A549 (cell line): Measurements from ENCODE around the gene NKAPD1. TPM values are rescaled to one million over a fixed set of nuclear protein-coding genes. Genes with fewer than 3 reads are reported as not detected.

ENCODE experiments used
- ATAC-seq, 2 experiments: fragments of 200-7000 bp in 1 of 2; fragments of >200 bp in 1 of 2; cut with Nextera tagmentation in 1 of 2; cut with Tn5 transposase in 1 of 2; 3 replicates each; pipeline versions ENCODE4 v1.8.0 to v1.9.1; 2018 to 2020; ENCODE audit warnings: mild to moderate bottlenecking in 1 of 2, moderate library complexity in 1 of 2
- CTCF ChIA-PET: fragments of 300-600 bp; sonication (Branson Sonifier 250); formaldehyde crosslinking; extraction: SDS; loops from one replicate; lab custom pipeline; 2021; ENCODE audit warnings: antibody characterized with exemption, inconsistent platforms; lab: Yijun Ruan, JAX
- POLR2A ChIA-PET: fragments of 350-600 bp; formaldehyde crosslinking; extraction: SDS; loops from one replicate; lab custom pipeline; 2021; ENCODE audit warnings: antibody characterized with exemption, inconsistent platforms; lab: Yijun Ruan, JAX
- DNase-seq, 2 experiments: peaks; one replicate each; pipeline versions ENCODE4 v3.0.0 to v3.0.0-alpha.2; 2011 to 2016; ENCODE audit warnings: low read depth in 1 of 2, low spot score in 1 of 2
- FAIRE-seq: peaks from 2 replicates; lab custom pipeline; 2011; peaks lifted over from hg19 to GRCh38; lab: Jason Lieb, UNC
- H3K27ac ChIP-seq, 2 experiments: fragments of >200 bp; sonication (Bioruptor Twin); formaldehyde crosslinking; 3 replicates each; pipeline ENCODE4 v1.5.1; 2016 to 2017
- H3K4me1 ChIP-seq: fragments of >200 bp; sonication (Bioruptor Twin); formaldehyde crosslinking; 3 replicates; pipeline ENCODE4 v1.6.1; 2016
- H3K4me2 ChIP-seq: fragments of >200 bp; sonication (Bioruptor Twin); formaldehyde crosslinking; 3 replicates; pipeline ENCODE4 v1.6.1; 2016
- H3K4me3 ChIP-seq: fragments of >200 bp; sonication (Bioruptor Twin); formaldehyde crosslinking; 3 replicates; pipeline ENCODE4 v1.5.1; 2016
- H3K9me3 ChIP-seq: fragments of >200 bp; sonication (Bioruptor Twin); formaldehyde crosslinking; 3 replicates; pipeline ENCODE4 v1.6.1; 2016
- BCL3 ChIP-seq: fragments of >200 bp; sonication (Bioruptor Twin); formaldehyde crosslinking; IDR thresholded peaks from 3 replicates; pipeline ENCODE4 v1.6.1; 2016
- BHLHE40 ChIP-seq: IDR thresholded peaks from 2 replicates; pipeline ENCODE4 v1.6.1; 2012; ENCODE audit warnings: low read depth, low read length, inconsistent platforms
- CHD2 ChIP-seq: fragments of 150-350 bp; IDR thresholded peaks from 2 replicates; pipeline ENCODE4 v1.6.1; 2014; ENCODE audit warnings: low read length; ENCODE audit not compliant: partially characterized antibody
- CTCF ChIP-seq: fragments of >200 bp; sonication (Bioruptor Twin); formaldehyde crosslinking; IDR thresholded peaks from 3 replicates; pipeline ENCODE4 v1.5.1; 2016
- E2F6 ChIP-seq: IDR thresholded peaks from 2 replicates; pipeline ENCODE4 v1.6.1; 2012; ENCODE audit warnings: low read depth, borderline replicate concordance
- EHF ChIP-seq: fragments of 250-450 bp; sonication (Bioruptor Pico); IDR thresholded peaks from 2 replicates; pipeline ENCODE4 v1.5.0; 2020; ENCODE audit warnings: mild to moderate bottlenecking
- EHMT2 ChIP-seq: fragments of 200-600 bp; sonication (generic); IDR thresholded peaks from 2 replicates; pipeline ENCODE4 v1.6.1; 2016; ENCODE audit warnings: antibody characterized with exemption, low read depth, mild to moderate bottlenecking, moderate library complexity
- ESRRA ChIP-seq: fragments of 150-350 bp; IDR thresholded peaks from 2 replicates; pipeline ENCODE4 v1.6.1; 2014; ENCODE audit warnings: mild to moderate bottlenecking, low read length, borderline replicate concordance
- FOXS1 ChIP-seq: fragments of 250-450 bp; sonication (Bioruptor Pico); IDR thresholded peaks from 2 replicates; pipeline ENCODE4 v1.5.0; 2020; ENCODE audit warnings: mild to moderate bottlenecking, moderate library complexity
- HDAC2 ChIP-seq: fragments of 200-600 bp; sonication (generic); IDR thresholded peaks from 2 replicates; pipeline ENCODE4 v1.6.1; 2016
- HMGXB4 ChIP-seq: fragments of 250-450 bp; sonication (Bioruptor Pico); IDR thresholded peaks from 2 replicates; pipeline ENCODE4 v1.5.0; 2021; ENCODE audit warnings: mild to moderate bottlenecking, moderate library complexity, borderline replicate concordance
- HOXA7 ChIP-seq: fragments of 250-450 bp; sonication (Bioruptor Pico); IDR thresholded peaks from 2 replicates; pipeline ENCODE4 v1.5.0; 2020; ENCODE audit warnings: mild to moderate bottlenecking, moderate library complexity
- HOXB5 ChIP-seq: fragments of 250-450 bp; sonication (Bioruptor Pico); IDR thresholded peaks from 2 replicates; pipeline ENCODE4 v1.5.0; 2020; ENCODE audit warnings: mild to moderate bottlenecking, moderate library complexity
- JUN ChIP-seq, 2 experiments: fragments of >200 bp; sonication (Bioruptor Twin); formaldehyde crosslinking; IDR thresholded peaks; 2 replicates in 1 of 2; 3 replicates in 1 of 2; pipeline ENCODE4 v1.6.1; 2016 to 2017
- JUNB ChIP-seq: fragments of >200 bp; sonication (Bioruptor Twin); formaldehyde crosslinking; IDR thresholded peaks from 2 replicates; pipeline ENCODE4 v1.6.1; 2016
- KDM1A ChIP-seq: fragments of 200-600 bp; sonication (generic); IDR thresholded peaks from 2 replicates; pipeline ENCODE4 v1.6.1; 2016; ENCODE audit warnings: low read depth, mild to moderate bottlenecking
- MAX ChIP-seq: IDR thresholded peaks from 2 replicates; pipeline ENCODE4 v1.6.1; 2012
- MAZ ChIP-seq: fragments of 150-350 bp; IDR thresholded peaks from 2 replicates; pipeline ENCODE4 v1.6.1; 2014; ENCODE audit warnings: antibody characterized with exemption, low read depth, low read length, borderline replicate concordance
- MYC ChIP-seq: IDR thresholded peaks from 2 replicates; pipeline ENCODE4 v1.6.1; 2012; ENCODE audit warnings: mild to moderate bottlenecking, inconsistent platforms, low read length, improper control_type of control experiment, borderline replicate concordance
- NPAS2 ChIP-seq: fragments of 250-450 bp; sonication (Bioruptor Pico); IDR thresholded peaks from 2 replicates; pipeline ENCODE4 v1.8.0; 2022; ENCODE audit warnings: mild to moderate bottlenecking, moderate library complexity, borderline replicate concordance
- PHF8 ChIP-seq: fragments of 200-600 bp; sonication (generic); IDR thresholded peaks from 2 replicates; pipeline ENCODE4 v1.6.1; 2016; ENCODE audit warnings: low read depth, mild to moderate bottlenecking, antibody characterized with exemption, moderate library complexity, borderline replicate concordance
- POLR2A ChIP-seq: IDR thresholded peaks from 2 replicates; pipeline ENCODE4 v1.6.1; 2012; ENCODE audit warnings: mild to moderate bottlenecking, low read length
- POLR2AphosphoS2 ChIP-seq: conservative IDR thresholded peaks from 2 replicates; pipeline ENCODE4 v1.6.1; 2012; ENCODE audit warnings: low read length, improper control_type of control experiment, inconsistent platforms
- RARB ChIP-seq: fragments of 250-450 bp; sonication (Bioruptor Pico); IDR thresholded peaks from 2 replicates; pipeline ENCODE4 v1.8.0; 2021; ENCODE audit warnings: mild to moderate bottlenecking, moderate library complexity
- RNF2 ChIP-seq: fragments of 200-600 bp; sonication (generic); IDR thresholded peaks from 2 replicates; pipeline ENCODE4 v1.6.1; 2016; ENCODE audit warnings: low read depth, mild to moderate bottlenecking, antibody characterized with exemption, moderate library complexity, borderline replicate concordance
- SMC3 ChIP-seq: fragments of >200 bp; sonication (Bioruptor Twin); formaldehyde crosslinking; IDR thresholded peaks from 3 replicates; pipeline ENCODE4 v1.6.1; 2018; ENCODE audit warnings: inconsistent platforms
- SREBF2 ChIP-seq: fragments of 450-650 bp; IDR thresholded peaks from 2 replicates; pipeline ENCODE4 v1.6.1; 2014; ENCODE audit warnings: mild to moderate bottlenecking, moderate library complexity
- TP53 ChIP-seq: fragments of 250-450 bp; sonication (Bioruptor Pico); IDR thresholded peaks from 2 replicates; pipeline ENCODE4 v1.5.0; 2021; ENCODE audit warnings: mild to moderate bottlenecking, moderate library complexity
- ZFP36 ChIP-seq: fragments of 450-650 bp; IDR thresholded peaks from 2 replicates; pipeline ENCODE4 v1.6.1; 2014; ENCODE audit warnings: borderline replicate concordance; ENCODE audit not compliant: partially characterized antibody
- WGBS: methylation state at CpG from one replicate; pipeline ENCODE4 v1.1.6; 2017; ENCODE audit errors: missing lambda C conversion rate; 5-methylcytosine and 5-hydroxymethylcytosine counted together
- polyA plus RNA-seq, 4 experiments: library from polyadenylated mRNA; depleted of rRNA in 3 of 4; stranded (reverse); fragments of >200 nt; fragmentation: RNase III in 1 of 4; extraction: RNeasy Plus Mini Kit Qiagen cat#74134 plus additional on column Dnase treatment in 1 of 4; gene quantifications; 2 replicates in 3 of 4; 3 replicates in 1 of 4; pipeline ENCODE4 v1.2.3, GENCODE V29; 2011 to 2017

NKAPD1 gene
- polyA plus RNA-seq, 2 of the 4 experiments (the other 2 are of a cell fraction), result 16.6 to 20.1 TPM

GRCh38 chr11:112024773-112025678, 49.1 kb upstream of the NKAPD1 start, which contains the start of gene DLAT:
Gene DLAT, plus strand, starts transcription at chr11:112025408. Its CDS starts 65 bp downstream, at chr11:112025473.
- 1% methylated on average over 40 of the region's 71 CpGs for WGBS
- CTCF ChIA-PET, result interaction anchor here (0.8 to 1.0 kb wide), 2 partner anchors 52 to 94 kb away, joined by 3 to 4 read pairs; no protein-coding TSS in a partner anchor
- peak; percentile 92 to 94 for ATAC-seq
- H3K4me1 ChIP-seq, result peaks cover 5% of the 10 kb centered on the region; the same call in 2 of the 3 replicates
- peak within 1 kb of the TSS; percentile 86 for H3K4me2 ChIP-seq
- peak; percentile 62 to 90 for DNase-seq
- H3K4me3 ChIP-seq, result peak within 1 kb of the TSS; percentile 92
- FAIRE-seq, result no peak
- H3K9me3 ChIP-seq, result no peaks in the 10 kb centered on the region
- peak within 1 kb of the TSS; percentile 94 to 99 for H3K27ac ChIP-seq
- POLR2A ChIA-PET, result no interaction called here
- peak; percentile 58; the same call in 1 of the 2 replicates for TF ChIP-seq MYC
- peak; percentile 49 for TF ChIP-seq POLR2A
- TF ChIP-seq MAX, result peak; percentile 93
- TF ChIP-seq HOXA7 (CRISPR knock-in tag), result no peak
- peak; percentile 66; the same call in 1 of the 2 replicates for TF ChIP-seq PHF8
- no peak for TF ChIP-seq JUNB
- TF ChIP-seq RARB (CRISPR knock-in tag), result no peak
- TF ChIP-seq BCL3, result peak; percentile 68; the same call in 1 of the 3 replicates
- no peak for TF ChIP-seq NPAS2 (CRISPR knock-in tag)
- TF ChIP-seq TP53 (CRISPR knock-in tag), result 0 out of 2 replicates have a peak, but pooled peaks have one; percentile 57
- peak in 1 of 2 experiments; percentile 77; a peak in 2 of 5 replicates for TF ChIP-seq JUN (IDR thresholded peaks at IDR 0.05)
- 0 out of 2 replicates have a peak, but pooled peaks have one; percentile 16 for TF ChIP-seq MAZ
- peak; percentile 60; the same call in 1 of the 2 replicates for TF ChIP-seq E2F6
- TF ChIP-seq ESRRA, result peak; percentile 13; the same call in 1 of the 2 replicates
- TF ChIP-seq EHMT2, result no peak
- TF ChIP-seq SREBF2, result no peak
- TF ChIP-seq CHD2, result no peak
- TF ChIP-seq EHF (CRISPR knock-in tag), result no peak
- TF ChIP-seq HMGXB4 (CRISPR knock-in tag), result no peak
- no peak for TF ChIP-seq BHLHE40
- no peak for TF ChIP-seq POLR2AphosphoS2
- no peak for TF ChIP-seq ZFP36
- TF ChIP-seq CTCF, result no peak
- no peak for TF ChIP-seq HOXB5 (CRISPR knock-in tag)
- TF ChIP-seq RNF2, result no peak
- no peak for TF ChIP-seq FOXS1 (CRISPR knock-in tag)
- no peak for TF ChIP-seq HDAC2
- TF ChIP-seq SMC3, result no peak
- TF ChIP-seq KDM1A, result no peak
